GM12801 (cell line): Measurements from ENCODE around the gene BLMH.

Experiments
- CTCF ChIP-seq: IDR thresholded peaks from one replicate; pipeline ENCODE4 v1.5.1; 2011; ENCODE audit warnings: control low read depth; ENCODE audit not compliant: insufficient read length; ENCODE audit errors: extremely low read depth

The BLMH gene

GRCh38 chr17:30210901-30211300, 80.8 kb downstream of the BLMH start:
- no peak for TF ChIP-seq CTCF

GRCh38 chr17:30210366-30210765, 81.4 kb downstream of the BLMH start:
- no peak for TF ChIP-seq CTCF

GRCh38 chr17:30209930-30210329, 81.8 kb downstream of the BLMH start:
- TF ChIP-seq CTCF = no peak

- no peak for TF ChIP-seq CTCF
Measured at GRCh38 chr17:30208214-30208613, 83.5 kb downstream of the BLMH start.

- no peak for TF ChIP-seq CTCF
Measured at GRCh38 chr17:30207655-30208054, 84.1 kb downstream of the BLMH start.

- no peak for TF ChIP-seq CTCF
Measured at GRCh38 chr17:30203471-30203981, 88.2 kb downstream of the BLMH start.

GRCh38 chr17:30200106-30200505, 91.6 kb downstream of the BLMH start:
- TF ChIP-seq CTCF = no peak

GRCh38 chr17:30199600-30199999, 92.1 kb downstream of the BLMH start:
- no peak for TF ChIP-seq CTCF
